DOHH2 (cell line): ENCODE data around the gene NDUFAF5.

Experiments
- H3F3A ChIP-seq: fragments of 200-600 bp; sonication (generic), shearing (Covaris generic); 2 replicates; pipeline ENCODE4 v1.6.0; 2016; ENCODE audit warnings: antibody characterized with exemption, mild to moderate bottlenecking; ENCODE audit not compliant: control insufficient read depth, insufficient read depth
- H3K27ac ChIP-seq: fragments of 200-600 bp; sonication (generic); 2 replicates; pipeline ENCODE4 v1.5.1; 2014; ENCODE audit warnings: low read depth, mild to moderate bottlenecking, low read length, moderate library complexity
- H3K27me3 ChIP-seq: fragments of 200-600 bp; sonication (generic); 2 replicates; pipeline ENCODE4 v1.6.1; 2014; ENCODE audit warnings: mild to moderate bottlenecking, low read length, mixed read lengths; ENCODE audit not compliant: control insufficient read depth
- H3K36me3 ChIP-seq: fragments of 200-600 bp; sonication (generic); 2 replicates; pipeline ENCODE4 v1.6.1; 2014; ENCODE audit warnings: mild to moderate bottlenecking, low read length, moderate library complexity, mixed read lengths; ENCODE audit not compliant: control insufficient read depth
- H3K4me1 ChIP-seq: fragments of 200-600 bp; sonication (generic); 2 replicates; pipeline ENCODE4 v1.6.1; 2014; ENCODE audit warnings: mild to moderate bottlenecking, low read length, mixed read lengths; ENCODE audit not compliant: control insufficient read depth
- H3K4me2 ChIP-seq: fragments of 200-600 bp; sonication (generic); 2 replicates; pipeline ENCODE4 v1.6.0; 2014; ENCODE audit warnings: mild to moderate bottlenecking, low read length, moderate library complexity
- H3K4me3 ChIP-seq: fragments of 200-600 bp; sonication (generic); 2 replicates; pipeline ENCODE4 v1.5.1; 2014; ENCODE audit warnings: mild to moderate bottlenecking, low read length, mixed read lengths
- H3K79me2 ChIP-seq: fragments of 200-600 bp; sonication (generic); 2 replicates; pipeline ENCODE4 v1.6.1; 2014; ENCODE audit warnings: mild to moderate bottlenecking, low read length, mixed read lengths; ENCODE audit not compliant: control insufficient read depth
- H3K9me2 ChIP-seq: fragments of 200-600 bp; sonication (generic); replicated peaks from 2 replicates; pipeline ENCODE4 v1.6.1; 2014; ENCODE audit warnings: mild to moderate bottlenecking, low read length, mixed read lengths; ENCODE audit not compliant: control insufficient read depth
- H3K9me3 ChIP-seq: fragments of 200-600 bp; sonication (generic); 2 replicates; pipeline ENCODE4 v1.6.1; 2014; ENCODE audit warnings: antibody characterized with exemption, low read length, mixed read lengths; ENCODE audit not compliant: control insufficient read depth, insufficient read depth
- H4K20me1 ChIP-seq: fragments of 200-600 bp; sonication (generic); 2 replicates; pipeline ENCODE4 v1.6.0; 2014; ENCODE audit warnings: low read depth, mild to moderate bottlenecking, antibody characterized with exemption, low read length, moderate library complexity; ENCODE audit not compliant: control insufficient read depth, insufficient read depth
- CTCF ChIP-seq: fragments of 200-600 bp; sonication (generic); IDR thresholded peaks from one replicate; pipeline ENCODE4 v1.5.1; 2014; ENCODE audit warnings: antibody characterized with exemption, mild to moderate bottlenecking, low read depth, low read length; ENCODE audit not compliant: poor library complexity, severe bottlenecking
- EZH2phosphoT487 ChIP-seq: fragments of 200-600 bp; sonication (generic); IDR thresholded peaks from 2 replicates; pipeline ENCODE4 v1.6.1; 2017; ENCODE audit warnings: borderline replicate concordance, mild to moderate bottlenecking, antibody characterized with exemption, low read length, moderate library complexity, mixed read lengths

Gene NDUFAF5

GRCh38 chr20:13856354-13856753 lies 71.5 kb downstream of the NDUFAF5 start:
- H3K4me1 ChIP-seq: no peaks in the 10 kb centered on the region
- H3K9me3 ChIP-seq: no peaks in the 10 kb centered on the region
- TF ChIP-seq EZH2phosphoT487 (no peak), CTCF (no peak)
- no peaks in the 10 kb centered on the region for H3K9me2 ChIP-seq
- H3K36me3 ChIP-seq: no peaks in the 10 kb centered on the region
- no peak overlapping the region for H3K27ac ChIP-seq
- H3K4me2 ChIP-seq: no peak overlapping the region
- no peaks in the 10 kb centered on the region for H4K20me1 ChIP-seq
- H3F3A ChIP-seq: no peaks in the 10 kb centered on the region
- no peaks in the 10 kb centered on the region for H3K79me2 ChIP-seq
- H3K27me3 ChIP-seq: no peaks in the 10 kb centered on the region
- no peak overlapping the region for H3K4me3 ChIP-seq

DNA sequence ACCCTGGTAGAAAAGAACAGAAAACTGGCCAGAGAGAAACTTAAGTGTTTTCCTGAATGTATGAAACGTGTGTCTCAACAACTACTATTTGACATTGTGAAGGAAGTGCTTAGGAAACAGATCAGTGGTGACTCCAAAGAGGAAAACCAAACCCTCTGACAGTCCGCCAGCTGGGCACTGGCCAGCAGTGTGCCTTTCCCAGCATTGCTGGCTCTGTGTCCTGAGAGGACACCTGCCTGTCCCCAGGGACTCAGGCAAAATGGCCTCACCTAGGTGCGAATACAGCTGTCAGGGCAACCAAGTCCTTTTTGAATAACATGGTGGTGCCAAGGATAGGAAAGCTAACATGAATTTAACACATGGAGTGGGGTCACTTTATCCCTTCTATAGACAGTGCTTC lies 72.5 kb downstream of the NDUFAF5 start:
- H3K4me3 ChIP-seq: no peak overlapping the region
- H3K4me1 ChIP-seq: no peaks in the 10 kb centered on the region
- TF ChIP-seq CTCF (no peak), EZH2phosphoT487 (no peak)
- no peaks in the 10 kb centered on the region for H4K20me1 ChIP-seq
- no peaks in the 10 kb centered on the region for H3K27me3 ChIP-seq
- H3K9me2 ChIP-seq: no peaks in the 10 kb centered on the region
- H3K79me2 ChIP-seq: no peaks in the 10 kb centered on the region
- H3K27ac ChIP-seq: no peak overlapping the region
- no peaks in the 10 kb centered on the region for H3K36me3 ChIP-seq
- no peaks in the 10 kb centered on the region for H3K9me3 ChIP-seq
- H3K4me2 ChIP-seq: no peak overlapping the region
- no peaks in the 10 kb centered on the region for H3F3A ChIP-seq

- H3K79me2 ChIP-seq: no peaks in the 10 kb centered on the region
- H3K4me1 ChIP-seq: no peaks in the 10 kb centered on the region
- TF ChIP-seq EZH2phosphoT487 (no peak), CTCF (no peak)
- H3K4me3 ChIP-seq: no peak overlapping the region
- H3K4me2 ChIP-seq: no peak overlapping the region
- no peaks in the 10 kb centered on the region for H3F3A ChIP-seq
- H3K36me3 ChIP-seq: no peaks in the 10 kb centered on the region
- no peak overlapping the region for H3K27ac ChIP-seq
- H3K9me3 ChIP-seq: no peaks in the 10 kb centered on the region
- H4K20me1 ChIP-seq: no peaks in the 10 kb centered on the region
- H3K9me2 ChIP-seq: no peaks in the 10 kb centered on the region
- no peaks in the 10 kb centered on the region for H3K27me3 ChIP-seq
Observed at GRCh38 chr20:13857961-13858360, 73.1 kb downstream of the NDUFAF5 start.

DNA sequence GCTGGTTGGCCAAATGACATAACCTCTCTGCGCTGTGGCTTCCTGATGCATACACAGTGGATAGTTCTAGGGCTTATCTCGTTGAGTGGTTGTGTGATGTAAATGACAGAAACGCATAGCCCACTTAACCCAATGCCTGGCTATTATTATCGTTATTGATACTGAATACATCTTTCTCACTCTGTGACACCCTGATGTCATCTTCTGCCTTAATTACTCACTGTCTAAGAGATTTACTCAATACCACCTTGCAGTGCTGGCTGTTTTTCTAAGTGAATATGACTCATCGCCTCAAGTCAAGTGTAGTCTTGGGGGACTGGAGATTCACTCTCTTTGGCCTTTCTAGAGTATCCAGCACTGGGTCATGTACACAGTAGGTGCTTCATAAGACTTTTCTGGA lies 73.6 kb downstream of the NDUFAF5 start:
- H3K36me3 ChIP-seq: no peaks in the 10 kb centered on the region
- H3K27ac ChIP-seq: no peak overlapping the region
- H3K4me3 ChIP-seq: no peak overlapping the region
- H3K9me3 ChIP-seq: no peaks in the 10 kb centered on the region
- no peaks in the 10 kb centered on the region for H3K9me2 ChIP-seq
- TF ChIP-seq CTCF: no peak
- TF ChIP-seq EZH2phosphoT487: no peak
- no peaks in the 10 kb centered on the region for H3K4me1 ChIP-seq
- H3K4me2 ChIP-seq: no peak overlapping the region
- no peaks in the 10 kb centered on the region for H4K20me1 ChIP-seq
- no peaks in the 10 kb centered on the region for H3K79me2 ChIP-seq
- no peaks in the 10 kb centered on the region for H3K27me3 ChIP-seq
- no peaks in the 10 kb centered on the region for H3F3A ChIP-seq
